HEK293 (cell line): ENCODE results near the gene SIGMAR1.

Experiments
- GFI1B ChIP-seq: fragments of 450-650 bp; formaldehyde crosslinking; IDR thresholded peaks from 2 replicates; pipeline ENCODE4 v1.5.1; 2016; ENCODE audit warnings: missing biosample characterization, missing genetic modification characterization
- GLI2 ChIP-seq: fragments of 450-650 bp; formaldehyde crosslinking; IDR thresholded peaks from 2 replicates; pipeline ENCODE4; 2017; ENCODE audit warnings: missing biosample characterization, missing genetic modification characterization, low read depth, borderline replicate concordance
- KLF1 ChIP-seq: fragments of 450-650 bp; formaldehyde crosslinking; IDR thresholded peaks from 2 replicates; pipeline ENCODE4 v1.5.1; 2016; ENCODE audit warnings: missing biosample characterization, missing genetic modification characterization
- KLF10 ChIP-seq: fragments of 450-650 bp; IDR thresholded peaks from 2 replicates; pipeline ENCODE4 v1.5.1; 2018; ENCODE audit warnings: missing biosample characterization, mild to moderate bottlenecking, missing genetic modification characterization
- OSR2 ChIP-seq: fragments of 450-650 bp; formaldehyde crosslinking; IDR thresholded peaks from 2 replicates; pipeline ENCODE4 v1.5.1; 2016; ENCODE audit warnings: missing biosample characterization, missing genetic modification characterization
- PRDM1 ChIP-seq: fragments of 450-650 bp; formaldehyde crosslinking; IDR thresholded peaks from 2 replicates; pipeline ENCODE4; 2016; ENCODE audit warnings: missing biosample characterization, missing genetic modification characterization
- SP2 ChIP-seq: fragments of 450-650 bp; formaldehyde crosslinking; IDR thresholded peaks from 2 replicates; pipeline ENCODE4 v1.5.1; 2016; ENCODE audit warnings: missing biosample characterization, missing genetic modification characterization
- ZBTB1 ChIP-seq: fragments of 450-650 bp; formaldehyde crosslinking; IDR thresholded peaks from 2 replicates; pipeline ENCODE4 v1.5.1; 2016; ENCODE audit warnings: missing biosample characterization, missing genetic modification characterization
- ZBTB20 ChIP-seq: fragments of 450-650 bp; formaldehyde crosslinking; IDR thresholded peaks from 2 replicates; pipeline ENCODE4 v1.5.1; 2016; ENCODE audit warnings: missing biosample characterization, missing genetic modification characterization
- ZFHX2 ChIP-seq: fragments of 450-650 bp; formaldehyde crosslinking; conservative IDR thresholded peaks from 2 replicates; pipeline ENCODE4 v1.5.1; 2016; ENCODE audit warnings: missing biosample characterization, missing genetic modification characterization
- ZFP69B ChIP-seq: fragments of 450-650 bp; formaldehyde crosslinking; IDR thresholded peaks from 2 replicates; pipeline ENCODE4 v1.5.1; 2016; ENCODE audit warnings: missing biosample characterization, missing genetic modification characterization
- ZNF266 ChIP-seq: fragments of 450-650 bp; formaldehyde crosslinking; IDR thresholded peaks from 2 replicates; pipeline ENCODE4 v1.5.1; 2016; ENCODE audit warnings: missing biosample characterization, missing genetic modification characterization, low read depth
- ZNF274 ChIP-seq, 2 experiments: fragments of 200-500 bp in 1 of 2; fragments of 450-650 bp in 1 of 2; sonication (Bioruptor generic) in 1 of 2; formaldehyde crosslinking in 1 of 2; IDR thresholded peaks; 2 replicates each; pipeline versions ENCODE4 v1.5.1 to v1.6.1; 2014 to 2016; ENCODE audit warnings: borderline replicate concordance in 1 of 2, inconsistent platforms in 1 of 2, low read length in 1 of 2, missing biosample characterization in 1 of 2, missing genetic modification characterization in 1 of 2
- ZNF341 ChIP-seq: fragments of 450-650 bp; formaldehyde crosslinking; IDR thresholded peaks from 2 replicates; pipeline ENCODE4; 2016; ENCODE audit warnings: low read depth, missing biosample characterization, missing genetic modification characterization
- ZNF350 ChIP-seq: fragments of 450-650 bp; formaldehyde crosslinking; IDR thresholded peaks from 2 replicates; pipeline ENCODE4 v1.5.0; 2017; ENCODE audit warnings: missing biosample characterization, mild to moderate bottlenecking, missing genetic modification characterization
- ZNF366 ChIP-seq: fragments of 450-650 bp; formaldehyde crosslinking; conservative IDR thresholded peaks from 2 replicates; pipeline ENCODE4 v1.5.1; 2016; ENCODE audit warnings: missing biosample characterization, missing genetic modification characterization
- ZNF416 ChIP-seq: fragments of 450-650 bp; formaldehyde crosslinking; IDR thresholded peaks from 2 replicates; pipeline ENCODE4 v1.5.1; 2016; ENCODE audit warnings: missing biosample characterization, missing genetic modification characterization
- ZNF473 ChIP-seq: fragments of 450-650 bp; formaldehyde crosslinking; IDR thresholded peaks from 2 replicates; pipeline ENCODE4 v1.5.1; 2017; ENCODE audit warnings: missing biosample characterization, missing genetic modification characterization
- ZNF560 ChIP-seq: fragments of 450-650 bp; formaldehyde crosslinking; IDR thresholded peaks from 2 replicates; pipeline ENCODE4 v1.5.1; 2017; ENCODE audit warnings: missing biosample characterization, missing genetic modification characterization, borderline replicate concordance
- ZNF561 ChIP-seq: fragments of 450-650 bp; IDR thresholded peaks from 2 replicates; pipeline ENCODE4 v1.5.1; 2018; ENCODE audit warnings: missing biosample characterization, missing genetic modification characterization, borderline replicate concordance
- ZNF654 ChIP-seq: fragments of 450-650 bp; formaldehyde crosslinking; IDR thresholded peaks from 2 replicates; pipeline ENCODE4 v1.5.1; 2016; ENCODE audit warnings: low read depth, missing biosample characterization, missing genetic modification characterization
- ZNF660 ChIP-seq: fragments of 450-650 bp; IDR thresholded peaks from 2 replicates; pipeline ENCODE4 v1.5.1; 2018; ENCODE audit warnings: missing biosample characterization, mild to moderate bottlenecking, missing genetic modification characterization
- ZNF777 ChIP-seq: fragments of 450-650 bp; formaldehyde crosslinking; IDR thresholded peaks from 2 replicates; pipeline ENCODE4 v1.5.1; 2017; ENCODE audit warnings: missing biosample characterization, missing genetic modification characterization, borderline replicate concordance
- ZNF785 ChIP-seq: fragments of 450-650 bp; formaldehyde crosslinking; IDR thresholded peaks from 2 replicates; pipeline ENCODE4 v1.5.1; 2016; ENCODE audit warnings: missing biosample characterization, missing genetic modification characterization
- ZSCAN30 ChIP-seq: fragments of 450-650 bp; IDR thresholded peaks from 2 replicates; pipeline ENCODE4 v1.5.1; 2018; ENCODE audit warnings: missing biosample characterization, mild to moderate bottlenecking, missing genetic modification characterization, moderate library complexity
- TF ChIP-seq, protein P1 (sequence below): fragments of 450-650 bp; formaldehyde crosslinking; IDR thresholded peaks from 2 replicates; pipeline ENCODE4 v1.5.1; 2017; ENCODE audit warnings: missing biosample characterization, missing genetic modification characterization
- TF ChIP-seq, protein P2 (sequence below): fragments of 450-650 bp; formaldehyde crosslinking; IDR thresholded peaks from 2 replicates; pipeline ENCODE4 v1.5.1; 2016; ENCODE audit warnings: missing biosample characterization, missing genetic modification characterization
- TF ChIP-seq, protein P3 (sequence below): fragments of 450-650 bp; formaldehyde crosslinking; IDR thresholded peaks from 2 replicates; pipeline ENCODE4 v1.5.1; 2017; ENCODE audit warnings: missing biosample characterization, missing genetic modification characterization
- TF ChIP-seq, protein P4 (sequence below): fragments of 450-650 bp; formaldehyde crosslinking; IDR thresholded peaks from 2 replicates; pipeline ENCODE4 v1.5.1; 2017; ENCODE audit warnings: missing biosample characterization, missing genetic modification characterization
- TF ChIP-seq, protein P5 (sequence below): fragments of 450-650 bp; formaldehyde crosslinking; IDR thresholded peaks from 2 replicates; pipeline ENCODE4 v1.5.0; 2017; ENCODE audit warnings: missing biosample characterization, missing genetic modification characterization, borderline replicate concordance
- TF ChIP-seq, protein P6 (sequence below): fragments of 450-650 bp; formaldehyde crosslinking; IDR thresholded peaks from 2 replicates; pipeline ENCODE4 v1.5.1; 2016; ENCODE audit warnings: missing biosample characterization, missing genetic modification characterization

SIGMAR1 gene

DNA sequence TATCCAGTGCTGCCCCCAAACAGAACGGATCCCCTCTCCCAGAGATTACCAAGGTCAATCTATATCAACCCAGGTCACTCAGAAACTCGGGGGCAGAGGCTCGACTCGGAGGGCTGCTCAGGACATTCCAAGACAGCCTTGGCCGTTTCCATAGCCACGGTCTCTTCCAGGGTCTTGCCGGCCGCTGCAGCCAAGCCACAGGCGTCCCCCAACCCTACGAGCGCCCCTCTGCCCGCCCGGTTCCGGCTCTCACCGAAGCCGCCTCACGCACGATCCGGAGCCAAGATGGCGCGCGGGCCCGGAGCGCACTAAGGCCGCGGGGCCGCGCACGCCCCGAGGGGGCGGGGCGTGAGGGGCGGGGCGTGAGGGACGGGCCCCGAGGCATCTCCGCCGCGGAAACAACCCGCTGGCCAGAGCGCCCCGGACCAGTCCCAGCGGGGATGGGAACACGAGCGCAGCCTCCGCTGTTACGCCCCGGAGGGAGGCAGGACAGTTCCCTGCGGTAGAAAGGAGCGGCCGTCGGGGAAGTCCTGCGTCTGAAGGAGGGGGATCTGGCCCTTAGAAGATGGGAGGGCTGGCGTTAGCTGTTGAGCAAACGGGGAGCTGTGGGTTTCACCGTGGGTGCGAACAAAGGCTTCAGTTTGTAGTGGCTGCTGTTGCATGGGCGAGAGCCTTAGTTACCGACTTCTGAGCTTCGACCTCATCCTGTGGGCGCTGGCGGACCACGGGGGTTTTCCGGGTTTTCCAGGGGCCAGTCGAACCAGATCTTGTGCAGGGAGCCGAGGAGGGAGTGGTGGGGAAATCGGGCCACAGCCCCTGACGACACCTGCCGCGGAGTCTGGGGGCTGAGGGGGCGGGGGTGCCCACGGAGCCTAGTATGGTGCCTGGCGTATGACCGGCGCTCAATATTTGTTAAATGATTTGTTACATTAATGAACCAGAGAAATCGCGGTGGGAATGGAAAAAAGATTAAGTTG, 25.5 kb downstream of the SIGMAR1 start, which contains the start of gene RPP25L (continued):
- TF ChIP-seq, protein P1, sequence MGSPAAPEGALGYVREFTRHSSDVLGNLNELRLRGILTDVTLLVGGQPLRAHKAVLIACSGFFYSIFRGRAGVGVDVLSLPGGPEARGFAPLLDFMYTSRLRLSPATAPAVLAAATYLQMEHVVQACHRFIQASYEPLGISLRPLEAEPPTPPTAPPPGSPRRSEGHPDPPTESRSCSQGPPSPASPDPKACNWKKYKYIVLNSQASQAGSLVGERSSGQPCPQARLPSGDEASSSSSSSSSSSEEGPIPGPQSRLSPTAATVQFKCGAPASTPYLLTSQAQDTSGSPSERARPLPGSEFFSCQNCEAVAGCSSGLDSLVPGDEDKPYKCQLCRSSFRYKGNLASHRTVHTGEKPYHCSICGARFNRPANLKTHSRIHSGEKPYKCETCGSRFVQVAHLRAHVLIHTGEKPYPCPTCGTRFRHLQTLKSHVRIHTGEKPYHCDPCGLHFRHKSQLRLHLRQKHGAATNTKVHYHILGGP (tag by site-specific recombination) = no peak
- TF ChIP-seq SP2 (peak; percentile 86), GFI1B (no peak), ZBTB1 (tag by site-specific recombination) (no peak), ZFHX2 (tag by site-specific recombination) (peak; percentile 63), ZNF785 (tag by site-specific recombination) (no peak), ZNF350 (tag by site-specific recombination) (no peak), ZBTB20 (tag by site-specific recombination) (peak; percentile 27; the same call in 1 of the 2 replicates), ZNF341 (tag by site-specific recombination) (peak; percentile 98), GLI2 (tag by site-specific recombination) (no peak), ZNF266 (no peak), ZNF416 (tag by site-specific recombination) (no peak), OSR2 (tag by site-specific recombination) (no peak), ZNF777 (peak; percentile 46; the same call in 1 of the 2 replicates), ZNF473 (tag by site-specific recombination) (no peak), KLF1 (0 out of 2 replicates have a peak, but pooled peaks have one; percentile 28), ZNF560 (no peak), ZSCAN30 (no peak), ZNF561 (tag by site-specific recombination) (no peak), ZNF660 (tag by site-specific recombination) (peak; percentile 52), KLF10 (no peak), ZNF366 (tag by site-specific recombination) (no peak), ZFP69B (tag by site-specific recombination) (no peak), PRDM1 (tag by site-specific recombination) (no peak), ZNF274 (IDR thresholded peaks at IDR 0.05; ENCODE audit: low read length) (no peak), ZNF274 (tag by site-specific recombination; IDR thresholded peaks at IDR 0.05; ENCODE audit: borderline replicate concordance) (no peak), ZNF654 (no peak)
- TF ChIP-seq, protein P2, sequence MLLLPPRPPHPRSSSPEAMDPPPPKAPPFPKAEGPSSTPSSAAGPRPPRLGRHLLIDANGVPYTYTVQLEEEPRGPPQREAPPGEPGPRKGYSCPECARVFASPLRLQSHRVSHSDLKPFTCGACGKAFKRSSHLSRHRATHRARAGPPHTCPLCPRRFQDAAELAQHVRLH (tag by site-specific recombination) = no peak
- TF ChIP-seq, protein P3, sequence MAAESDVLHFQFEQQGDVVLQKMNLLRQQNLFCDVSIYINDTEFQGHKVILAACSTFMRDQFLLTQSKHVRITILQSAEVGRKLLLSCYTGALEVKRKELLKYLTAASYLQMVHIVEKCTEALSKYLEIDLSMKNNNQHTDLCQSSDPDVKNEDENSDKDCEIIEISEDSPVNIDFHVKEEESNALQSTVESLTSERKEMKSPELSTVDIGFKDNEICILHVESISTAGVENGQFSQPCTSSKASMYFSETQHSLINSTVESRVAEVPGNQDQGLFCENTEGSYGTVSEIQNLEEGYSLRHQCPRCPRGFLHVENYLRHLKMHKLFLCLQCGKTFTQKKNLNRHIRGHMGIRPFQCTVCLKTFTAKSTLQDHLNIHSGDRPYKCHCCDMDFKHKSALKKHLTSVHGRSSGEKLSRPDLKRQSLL = no peak
- TF ChIP-seq, protein P4, sequence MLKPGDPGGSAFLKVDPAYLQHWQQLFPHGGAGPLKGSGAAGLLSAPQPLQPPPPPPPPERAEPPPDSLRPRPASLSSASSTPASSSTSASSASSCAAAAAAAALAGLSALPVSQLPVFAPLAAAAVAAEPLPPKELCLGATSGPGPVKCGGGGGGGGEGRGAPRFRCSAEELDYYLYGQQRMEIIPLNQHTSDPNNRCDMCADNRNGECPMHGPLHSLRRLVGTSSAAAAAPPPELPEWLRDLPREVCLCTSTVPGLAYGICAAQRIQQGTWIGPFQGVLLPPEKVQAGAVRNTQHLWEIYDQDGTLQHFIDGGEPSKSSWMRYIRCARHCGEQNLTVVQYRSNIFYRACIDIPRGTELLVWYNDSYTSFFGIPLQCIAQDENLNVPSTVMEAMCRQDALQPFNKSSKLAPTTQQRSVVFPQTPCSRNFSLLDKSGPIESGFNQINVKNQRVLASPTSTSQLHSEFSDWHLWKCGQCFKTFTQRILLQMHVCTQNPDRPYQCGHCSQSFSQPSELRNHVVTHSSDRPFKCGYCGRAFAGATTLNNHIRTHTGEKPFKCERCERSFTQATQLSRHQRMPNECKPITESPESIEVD (tag by site-specific recombination) = no peak
- TF ChIP-seq, protein P5, sequence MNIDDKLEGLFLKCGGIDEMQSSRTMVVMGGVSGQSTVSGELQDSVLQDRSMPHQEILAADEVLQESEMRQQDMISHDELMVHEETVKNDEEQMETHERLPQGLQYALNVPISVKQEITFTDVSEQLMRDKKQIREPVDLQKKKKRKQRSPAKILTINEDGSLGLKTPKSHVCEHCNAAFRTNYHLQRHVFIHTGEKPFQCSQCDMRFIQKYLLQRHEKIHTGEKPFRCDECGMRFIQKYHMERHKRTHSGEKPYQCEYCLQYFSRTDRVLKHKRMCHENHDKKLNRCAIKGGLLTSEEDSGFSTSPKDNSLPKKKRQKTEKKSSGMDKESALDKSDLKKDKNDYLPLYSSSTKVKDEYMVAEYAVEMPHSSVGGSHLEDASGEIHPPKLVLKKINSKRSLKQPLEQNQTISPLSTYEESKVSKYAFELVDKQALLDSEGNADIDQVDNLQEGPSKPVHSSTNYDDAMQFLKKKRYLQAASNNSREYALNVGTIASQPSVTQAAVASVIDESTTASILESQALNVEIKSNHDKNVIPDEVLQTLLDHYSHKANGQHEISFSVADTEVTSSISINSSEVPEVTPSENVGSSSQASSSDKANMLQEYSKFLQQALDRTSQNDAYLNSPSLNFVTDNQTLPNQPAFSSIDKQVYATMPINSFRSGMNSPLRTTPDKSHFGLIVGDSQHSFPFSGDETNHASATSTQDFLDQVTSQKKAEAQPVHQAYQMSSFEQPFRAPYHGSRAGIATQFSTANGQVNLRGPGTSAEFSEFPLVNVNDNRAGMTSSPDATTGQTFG (tag by site-specific recombination) = no peak
- TF ChIP-seq, protein P6, sequence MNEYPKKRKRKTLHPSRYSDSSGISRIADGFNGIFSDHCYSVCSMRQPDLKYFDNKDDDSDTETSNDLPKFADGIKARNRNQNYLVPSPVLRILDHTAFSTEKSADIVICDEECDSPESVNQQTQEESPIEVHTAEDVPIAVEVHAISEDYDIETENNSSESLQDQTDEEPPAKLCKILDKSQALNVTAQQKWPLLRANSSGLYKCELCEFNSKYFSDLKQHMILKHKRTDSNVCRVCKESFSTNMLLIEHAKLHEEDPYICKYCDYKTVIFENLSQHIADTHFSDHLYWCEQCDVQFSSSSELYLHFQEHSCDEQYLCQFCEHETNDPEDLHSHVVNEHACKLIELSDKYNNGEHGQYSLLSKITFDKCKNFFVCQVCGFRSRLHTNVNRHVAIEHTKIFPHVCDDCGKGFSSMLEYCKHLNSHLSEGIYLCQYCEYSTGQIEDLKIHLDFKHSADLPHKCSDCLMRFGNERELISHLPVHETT (tag by site-specific recombination) = no peak
